ENCODE measurements around the gene PAPPA2.

The PAPPA2 gene

DNA sequence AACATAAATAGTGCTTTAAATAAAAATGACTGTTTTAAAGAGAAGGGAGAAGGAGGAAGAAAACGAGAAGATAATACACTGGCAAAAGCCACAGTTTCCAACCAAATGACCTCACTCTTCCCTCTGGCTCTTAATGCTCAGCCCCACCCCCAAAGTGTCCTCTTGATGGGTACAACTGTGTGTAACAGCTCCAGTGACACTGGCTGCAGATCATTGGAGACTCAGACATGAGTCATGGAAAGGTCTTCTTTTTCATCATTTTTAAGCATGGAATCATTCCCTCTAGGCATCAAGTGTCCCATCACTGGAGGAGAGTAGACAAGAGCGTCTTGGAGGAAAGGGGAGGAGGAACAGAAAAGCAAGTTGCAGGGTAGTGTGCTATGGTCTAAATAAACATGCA is 333.0 kb downstream of the PAPPA2 start:
- no peak for DNase-seq (ENCODE audit: low read depth)
- no peaks in the 10 kb centered on the region for H3K36me3 ChIP-seq (ENCODE audit: control insufficient read depth, insufficient read depth, low read length, severe bottlenecking)
- peaks cover 16% of the 10 kb centered on the region for H3K4me1 ChIP-seq (ENCODE audit: control insufficient read depth, insufficient read depth, low read length)
- H3K9ac ChIP-seq (ENCODE audit: low read length), result no peak overlapping the region
- H3K4me3 ChIP-seq (ENCODE audit: low read length), result no peak overlapping the region
- no peaks in the 10 kb centered on the region for H3K9me3 ChIP-seq (ENCODE audit: control insufficient read depth, low read length)
- no peaks in the 10 kb centered on the region for H3K27me3 ChIP-seq (replicated peaks; ENCODE audit: control insufficient read depth, insufficient read depth, low read length)

GRCh38 chr1:176796583-176796982 is 333.6 kb downstream of the PAPPA2 start:
- H3K27me3 ChIP-seq (replicated peaks; ENCODE audit: control insufficient read depth, insufficient read depth, low read length), result no peaks in the 10 kb centered on the region
- no peaks in the 10 kb centered on the region for H3K36me3 ChIP-seq (ENCODE audit: control insufficient read depth, insufficient read depth, low read length, severe bottlenecking)
- no peak overlapping the region for H3K9ac ChIP-seq (ENCODE audit: low read length)
- no peak overlapping the region for H3K4me3 ChIP-seq (ENCODE audit: low read length)
- peaks cover 18% of the 10 kb centered on the region for H3K4me1 ChIP-seq (ENCODE audit: control insufficient read depth, insufficient read depth, low read length)
- H3K9me3 ChIP-seq (ENCODE audit: control insufficient read depth, low read length), result no peaks in the 10 kb centered on the region
- DNase-seq (ENCODE audit: low read depth), result no peak

DNA sequence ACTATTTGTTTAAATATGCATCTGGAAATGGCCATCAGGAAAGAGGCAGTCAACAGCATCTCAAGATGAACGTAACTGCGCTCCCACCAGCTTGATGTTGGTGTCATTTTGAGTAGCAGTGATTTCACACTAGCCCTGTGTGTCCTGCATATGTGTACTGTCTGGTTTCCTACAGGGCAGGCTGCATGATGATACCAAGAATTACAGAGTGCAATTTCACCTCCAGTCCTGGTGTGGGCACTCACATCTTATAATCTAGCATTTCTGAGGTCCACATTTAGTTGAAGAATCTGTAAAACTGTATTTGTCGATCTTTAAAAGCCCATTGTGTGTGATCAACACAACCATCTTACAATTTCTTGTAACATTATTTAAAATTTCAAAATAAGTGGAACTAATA is 336.4 kb downstream of the PAPPA2 start:
- Histone ChIP-seq H3K27me3 (replicated peaks; ENCODE audit: control insufficient read depth, insufficient read depth, low read length) (no peaks in the 10 kb centered on the region), H3K4me3 (ENCODE audit: low read length) (no peak overlapping the region), H3K9ac (ENCODE audit: low read length) (no peak overlapping the region), H3K9me3 (ENCODE audit: control insufficient read depth, low read length) (no peaks in the 10 kb centered on the region), H3K4me1 (ENCODE audit: control insufficient read depth, insufficient read depth, low read length) (peaks cover 17% of the 10 kb centered on the region), H3K36me3 (ENCODE audit: control insufficient read depth, insufficient read depth, low read length, severe bottlenecking) (no peaks in the 10 kb centered on the region)
- DNase-seq (ENCODE audit: low read depth), result no peak

DNA sequence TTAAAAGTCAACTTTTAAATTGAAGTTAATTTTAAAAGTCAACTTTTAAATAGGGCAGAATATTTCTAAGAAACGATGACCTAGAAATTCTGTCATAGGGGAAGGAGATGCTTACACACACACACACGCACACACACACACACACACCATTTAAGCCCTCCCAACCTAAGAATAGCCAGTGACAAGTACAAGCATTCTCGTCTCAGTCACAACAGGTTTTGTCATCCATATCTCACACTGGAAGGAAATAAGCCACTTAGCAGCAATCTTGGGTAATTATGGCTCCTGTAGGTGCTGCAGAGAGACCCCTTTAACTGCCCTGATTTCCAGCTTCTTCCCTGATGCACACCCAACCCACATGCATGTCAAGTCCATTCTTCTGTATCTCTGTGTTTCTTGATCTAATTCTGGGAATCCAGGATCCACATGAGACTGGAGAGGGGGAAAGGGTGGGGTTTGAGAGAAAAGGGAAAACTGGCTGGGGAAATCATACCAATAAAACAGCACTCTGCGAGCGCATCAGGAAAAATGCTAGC is 338.1 kb downstream of the PAPPA2 start:
- Histone ChIP-seq H3K4me3 (ENCODE audit: low read length) (no peak overlapping the region), H3K27me3 (replicated peaks; ENCODE audit: control insufficient read depth, insufficient read depth, low read length) (no peaks in the 10 kb centered on the region), H3K4me1 (ENCODE audit: control insufficient read depth, insufficient read depth, low read length) (peaks cover 12% of the 10 kb centered on the region), H3K9ac (ENCODE audit: low read length) (no peak overlapping the region), H3K36me3 (ENCODE audit: control insufficient read depth, insufficient read depth, low read length, severe bottlenecking) (no peaks in the 10 kb centered on the region), H3K9me3 (ENCODE audit: control insufficient read depth, low read length) (no peaks in the 10 kb centered on the region)
- DNase-seq (ENCODE audit: low read depth), result no peak

DNA sequence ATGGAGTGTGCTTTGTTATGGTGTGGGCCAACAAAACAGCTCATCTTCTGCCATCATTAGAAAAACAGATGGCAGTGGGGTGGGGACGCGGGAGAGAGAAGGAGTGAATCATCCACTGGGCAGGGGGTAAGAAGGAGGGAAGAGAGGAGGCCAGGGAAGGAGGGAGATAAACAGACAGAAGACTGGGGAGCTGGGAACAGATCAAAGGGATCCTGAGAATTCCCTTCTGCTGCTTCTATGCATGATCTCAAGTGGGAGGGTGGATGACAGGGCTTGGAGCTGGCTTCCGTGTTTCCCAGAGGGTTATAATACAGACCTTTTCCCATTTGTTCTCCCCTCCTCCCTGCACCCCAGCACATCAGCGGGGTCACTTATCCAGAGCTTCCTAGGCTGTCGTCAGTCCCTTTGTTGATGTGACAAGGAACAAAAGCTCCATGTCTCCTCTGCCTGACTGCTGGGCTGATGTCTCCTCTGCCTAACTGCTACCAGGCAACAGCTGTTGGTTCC is 338.6 kb downstream of the PAPPA2 start:
- Histone ChIP-seq H3K36me3 (ENCODE audit: control insufficient read depth, insufficient read depth, low read length, severe bottlenecking) (no peaks in the 10 kb centered on the region), H3K9me3 (ENCODE audit: control insufficient read depth, low read length) (no peaks in the 10 kb centered on the region), H3K9ac (ENCODE audit: low read length) (no peak overlapping the region), H3K4me1 (ENCODE audit: control insufficient read depth, insufficient read depth, low read length) (peaks cover 9% of the 10 kb centered on the region), H3K4me3 (ENCODE audit: low read length) (no peak overlapping the region), H3K27me3 (replicated peaks; ENCODE audit: control insufficient read depth, insufficient read depth, low read length) (no peaks in the 10 kb centered on the region)
- DNase-seq (ENCODE audit: low read depth), result no peak

DNA sequence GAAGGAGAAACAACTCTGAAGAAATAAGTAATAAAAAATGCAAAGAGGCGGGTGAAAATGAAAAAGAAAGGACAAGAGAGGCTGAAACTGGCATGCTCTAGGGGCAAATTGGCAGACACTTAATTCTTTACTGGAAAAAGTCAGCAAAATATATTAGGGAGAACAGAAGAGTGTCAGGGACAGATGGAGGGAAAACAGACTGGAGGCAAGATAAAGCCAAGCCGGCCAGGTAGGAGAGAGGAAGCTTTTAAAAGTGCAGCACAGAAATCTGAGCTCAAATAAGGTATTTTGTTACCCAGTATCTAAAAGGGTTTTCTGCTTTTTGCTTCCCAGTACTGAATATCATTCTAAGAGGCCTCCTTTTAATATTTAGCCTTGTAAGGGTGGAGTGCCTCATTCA is 339.3 kb downstream of the PAPPA2 start:
- Histone ChIP-seq H3K36me3 (ENCODE audit: control insufficient read depth, insufficient read depth, low read length, severe bottlenecking) (no peaks in the 10 kb centered on the region), H3K9ac (ENCODE audit: low read length) (no peak overlapping the region), H3K4me3 (ENCODE audit: low read length) (no peak overlapping the region), H3K4me1 (ENCODE audit: control insufficient read depth, insufficient read depth, low read length) (peaks cover 9% of the 10 kb centered on the region), H3K27me3 (replicated peaks; ENCODE audit: control insufficient read depth, insufficient read depth, low read length) (no peaks in the 10 kb centered on the region), H3K9me3 (ENCODE audit: control insufficient read depth, low read length) (no peaks in the 10 kb centered on the region)
- DNase-seq (ENCODE audit: low read depth), result no peak

DNA sequence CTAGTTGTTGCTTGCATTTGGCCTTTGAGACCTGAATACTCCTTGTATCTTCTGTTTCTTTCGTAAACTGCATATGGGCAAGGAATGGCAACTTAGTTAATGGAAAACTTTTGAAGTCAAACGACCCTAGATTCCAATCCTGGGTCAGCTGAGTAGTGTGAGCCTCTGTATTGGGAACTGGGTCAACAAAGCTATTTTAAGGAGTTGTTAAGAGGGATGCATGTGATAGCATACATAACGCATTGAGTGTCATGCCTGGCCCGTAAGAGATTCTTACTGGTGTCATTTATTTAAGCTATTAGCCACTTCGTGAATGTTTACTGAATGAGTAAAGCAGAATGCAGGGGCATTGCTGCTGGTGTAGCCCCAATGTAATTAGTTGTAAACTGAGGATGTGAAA is 340.1 kb downstream of the PAPPA2 start:
- no peak overlapping the region for H3K9ac ChIP-seq (ENCODE audit: low read length)
- DNase-seq (ENCODE audit: low read depth), result no peak

DNA sequence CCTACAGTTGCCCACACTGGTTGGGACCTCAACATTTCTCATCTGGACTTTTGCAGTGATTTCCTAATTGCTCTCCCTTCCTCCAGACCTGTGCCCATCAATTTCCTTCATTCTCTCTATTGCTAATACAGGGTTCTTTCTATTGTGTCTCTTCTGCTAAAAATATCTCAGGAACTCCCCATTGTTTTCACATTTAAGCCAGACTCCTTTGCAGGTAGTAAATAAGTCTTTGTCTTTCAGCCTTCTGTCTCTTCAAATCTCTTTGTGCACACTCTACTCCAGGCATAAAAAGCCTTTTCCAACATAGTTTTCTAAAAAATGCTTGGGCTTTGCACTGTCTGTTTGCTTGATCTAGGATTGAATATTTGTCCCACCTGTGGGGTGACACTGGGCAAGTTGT is 340.6 kb downstream of the PAPPA2 start:
- H3K4me1 ChIP-seq (ENCODE audit: control insufficient read depth, insufficient read depth, low read length), result peaks cover 9% of the 10 kb centered on the region
- DNase-seq (ENCODE audit: low read depth), result no peak
- H3K4me3 ChIP-seq (ENCODE audit: low read length), result no peak overlapping the region
- no peaks in the 10 kb centered on the region for H3K36me3 ChIP-seq (ENCODE audit: control insufficient read depth, insufficient read depth, low read length, severe bottlenecking)
- no peaks in the 10 kb centered on the region for H3K9me3 ChIP-seq (ENCODE audit: control insufficient read depth, low read length)
- no peaks in the 10 kb centered on the region for H3K27me3 ChIP-seq (replicated peaks; ENCODE audit: control insufficient read depth, insufficient read depth, low read length)
- H3K9ac ChIP-seq (ENCODE audit: low read length), result no peak overlapping the region

More for the DNA sequence above, 340.1 kb downstream of the PAPPA2 start:
- H3K4me3 ChIP-seq (ENCODE audit: low read length), result no peak overlapping the region
- no peaks in the 10 kb centered on the region for H3K27me3 ChIP-seq (replicated peaks; ENCODE audit: control insufficient read depth, insufficient read depth, low read length)
- peaks cover 9% of the 10 kb centered on the region for H3K4me1 ChIP-seq (ENCODE audit: control insufficient read depth, insufficient read depth, low read length)
- H3K9me3 ChIP-seq (ENCODE audit: control insufficient read depth, low read length), result no peaks in the 10 kb centered on the region
- H3K36me3 ChIP-seq (ENCODE audit: control insufficient read depth, insufficient read depth, low read length, severe bottlenecking), result no peaks in the 10 kb centered on the region

- no peak for DNase-seq (ENCODE audit: low read depth)
- H3K36me3 ChIP-seq (ENCODE audit: control insufficient read depth, insufficient read depth, low read length, severe bottlenecking), result no peaks in the 10 kb centered on the region
- no peaks in the 10 kb centered on the region for H3K9me3 ChIP-seq (ENCODE audit: control insufficient read depth, low read length)
- peaks cover 14% of the 10 kb centered on the region for H3K4me1 ChIP-seq (ENCODE audit: control insufficient read depth, insufficient read depth, low read length)
- no peak overlapping the region for H3K4me3 ChIP-seq (ENCODE audit: low read length)
- H3K27me3 ChIP-seq (replicated peaks; ENCODE audit: control insufficient read depth, insufficient read depth, low read length), result no peaks in the 10 kb centered on the region
- no peak overlapping the region for H3K9ac ChIP-seq (ENCODE audit: low read length)
Observed at GRCh38 chr1:176809292-176809691, 346.3 kb downstream of the PAPPA2 start.

- DNase-seq (ENCODE audit: low read depth), result no peak
- H3K27me3 ChIP-seq (replicated peaks; ENCODE audit: control insufficient read depth, insufficient read depth, low read length), result no peaks in the 10 kb centered on the region
Observed at GRCh38 chr1:176811511-176812288, 348.7 kb downstream of the PAPPA2 start.

DNA sequence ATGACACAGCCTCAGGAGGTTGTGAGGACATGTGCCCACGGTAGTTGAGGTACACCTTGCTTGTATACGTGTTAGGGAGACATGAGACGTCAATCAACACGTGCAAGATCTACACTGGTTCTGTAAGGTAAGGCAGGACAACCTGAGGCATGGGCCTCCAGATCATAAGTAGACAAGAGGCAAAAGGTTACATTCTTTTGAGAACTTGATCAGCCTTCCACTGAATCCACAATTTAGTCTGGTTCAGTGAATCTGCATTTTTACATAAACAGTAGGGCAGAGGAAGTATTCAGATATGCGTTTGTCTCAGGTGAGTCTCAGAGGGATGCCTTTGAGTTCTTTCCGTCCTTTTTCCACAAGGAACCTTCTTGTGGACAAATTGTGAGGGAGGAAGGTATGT is 352.6 kb downstream of the PAPPA2 start:
- no peaks in the 10 kb centered on the region for H3K36me3 ChIP-seq (ENCODE audit: control insufficient read depth, insufficient read depth, low read length, severe bottlenecking)
- no peak overlapping the region for H3K9ac ChIP-seq (ENCODE audit: low read length)
- no peaks in the 10 kb centered on the region for H3K27me3 ChIP-seq (replicated peaks; ENCODE audit: control insufficient read depth, insufficient read depth, low read length)
- H3K4me3 ChIP-seq (ENCODE audit: low read length), result no peak overlapping the region
- peaks cover 24% of the 10 kb centered on the region for H3K4me1 ChIP-seq (ENCODE audit: control insufficient read depth, insufficient read depth, low read length)
- H3K9me3 ChIP-seq (ENCODE audit: control insufficient read depth, low read length), result no peaks in the 10 kb centered on the region
- no peak for DNase-seq (ENCODE audit: low read depth)

More at GRCh38 chr1:176811511-176812288, 348.7 kb downstream of the PAPPA2 start:
- H3K9ac ChIP-seq (ENCODE audit: low read length), result peak overlapping the region; percentile 5
- no peak overlapping the region for H3K4me3 ChIP-seq (ENCODE audit: low read length)
- no peaks in the 10 kb centered on the region for H3K36me3 ChIP-seq (ENCODE audit: control insufficient read depth, insufficient read depth, low read length, severe bottlenecking)
- H3K9me3 ChIP-seq (ENCODE audit: control insufficient read depth, low read length), result no peaks in the 10 kb centered on the region
- H3K4me1 ChIP-seq (ENCODE audit: control insufficient read depth, insufficient read depth, low read length), result peaks cover 14% of the 10 kb centered on the region

Measured in adipocyte (in vitro differentiated cells).